ENCODE results near the gene TPRKB.
"Not testable (repeated sequence)": the region's sequence is repeated elsewhere in the genome, so short reads cannot be mapped to it uniquely, and the experiment has no call there.

TPRKB gene

DNA sequence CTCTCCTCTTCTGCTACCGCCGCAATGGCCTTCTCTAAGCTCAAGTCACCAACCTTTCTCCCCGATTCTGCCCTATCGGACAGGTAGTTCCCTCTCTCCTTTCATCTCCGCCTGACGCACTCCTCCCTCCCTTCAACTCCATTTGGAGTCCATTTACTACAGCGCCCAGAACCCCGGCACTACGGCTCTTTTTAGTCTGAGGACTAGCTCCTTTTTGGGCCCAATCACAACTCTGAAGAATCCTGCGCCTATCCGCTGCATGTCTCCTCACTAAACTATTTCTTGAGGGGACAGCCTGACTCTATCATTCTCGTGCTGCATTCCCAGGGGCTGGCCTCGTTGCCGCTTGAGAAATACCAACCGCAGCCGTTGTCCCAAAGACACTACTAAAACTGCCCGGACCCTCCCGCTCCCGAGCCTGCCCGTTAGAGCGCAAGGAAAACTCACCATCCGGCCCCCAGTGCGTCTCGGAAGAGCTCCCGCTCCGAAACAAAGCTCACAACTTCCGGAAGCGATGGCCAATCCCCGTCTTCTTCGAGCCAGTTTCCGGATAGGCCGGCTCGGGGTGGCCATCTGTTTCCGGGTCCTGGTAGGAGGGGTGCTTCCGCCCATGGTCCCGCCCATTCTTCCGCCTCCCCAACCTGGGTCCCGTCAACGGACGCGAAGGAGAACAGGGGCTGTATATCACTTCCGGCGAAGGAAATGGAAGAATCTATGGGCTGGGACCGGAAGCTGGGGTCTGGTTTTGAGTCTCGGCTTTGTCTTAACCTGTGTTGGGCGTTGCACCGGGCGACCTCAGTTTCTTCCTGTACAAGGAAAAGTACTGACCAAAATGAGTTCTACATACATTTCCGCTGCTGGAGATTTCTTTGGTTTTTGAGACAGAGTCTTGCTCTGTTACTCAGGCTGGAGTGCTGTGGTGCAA, at the start of gene TPRKB:
TPRKB (minus strand) TSS at position 491 of the 925 bp plus-strand sequence. CDS start 2,776 bp downstream, outside the sequence.
- DNase-seq = peak; percentile 91

DNA sequence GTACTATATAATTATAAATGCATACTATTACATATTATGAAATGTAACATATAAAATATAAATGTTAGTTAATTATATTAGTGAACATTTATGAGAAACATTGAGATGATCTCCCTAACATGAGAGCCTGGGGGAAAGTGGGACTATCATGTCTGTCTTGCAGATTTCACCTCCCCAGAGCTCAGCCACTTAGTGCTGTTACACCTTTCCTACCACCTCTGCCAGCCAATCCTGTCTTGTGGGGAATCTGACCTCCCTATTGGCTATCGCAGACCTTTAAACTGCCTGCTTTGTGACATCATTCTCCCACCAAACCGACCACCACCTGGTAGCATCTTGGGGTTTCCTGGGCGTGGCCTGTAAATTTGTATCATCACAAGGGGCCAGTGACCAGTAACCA, 46.7 kb upstream of the TPRKB start, which contains the start of gene C2orf78:
C2orf78 (plus strand) TSS at position 301 of the 400 bp plus-strand sequence. CDS start 127 bp downstream, outside the sequence.
- not testable (repeated sequence) for DNase-seq

DNA sequence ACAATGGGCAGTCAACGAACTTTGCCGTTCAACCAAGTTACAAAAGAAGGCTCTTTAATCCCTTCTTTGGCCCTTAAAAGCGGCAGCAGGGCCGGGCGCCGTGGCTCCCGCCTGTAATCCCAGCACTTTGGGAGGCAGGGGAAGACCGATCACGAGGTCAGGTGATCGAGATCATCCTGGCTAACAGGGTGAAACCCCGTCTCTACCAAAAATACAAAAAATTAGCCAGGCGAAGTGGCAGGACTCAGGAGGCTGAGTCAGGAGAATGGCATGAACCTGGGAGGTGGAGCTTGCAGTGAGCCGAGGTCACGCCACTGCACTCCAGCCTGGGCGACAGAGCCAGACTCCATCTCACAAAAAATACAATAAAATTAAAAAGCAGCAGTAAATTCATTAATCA, 46.3 kb upstream of the TPRKB start:
- not testable (repeated sequence) for DNase-seq

DNA sequence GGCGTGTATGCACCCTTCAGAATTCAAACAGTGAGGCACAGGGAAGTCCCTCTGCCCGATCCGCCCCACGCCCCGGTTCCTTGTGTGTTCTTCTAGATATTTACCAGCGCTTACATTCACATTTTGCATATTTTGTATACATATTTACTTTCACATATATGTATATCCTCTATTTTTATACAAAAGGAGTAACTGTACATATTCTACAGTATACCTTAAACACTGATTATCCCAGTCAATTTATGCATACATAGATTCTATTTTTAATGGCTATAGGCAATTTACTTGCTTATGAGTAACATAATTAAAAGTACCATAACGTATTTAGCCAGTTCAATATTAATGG, 43.1 kb upstream of the TPRKB start:
- no peak for DNase-seq

- peak; percentile 96 for DNase-seq
Measured at GRCh38 chr2:73779467-73780236, 42.5 kb upstream of the TPRKB start, which contains the start of gene DUSP11. TSS of gene DUSP11 (minus strand) at chr2:73780103. CDS start at chr2:73779974, 129 bp downstream.

DNA sequence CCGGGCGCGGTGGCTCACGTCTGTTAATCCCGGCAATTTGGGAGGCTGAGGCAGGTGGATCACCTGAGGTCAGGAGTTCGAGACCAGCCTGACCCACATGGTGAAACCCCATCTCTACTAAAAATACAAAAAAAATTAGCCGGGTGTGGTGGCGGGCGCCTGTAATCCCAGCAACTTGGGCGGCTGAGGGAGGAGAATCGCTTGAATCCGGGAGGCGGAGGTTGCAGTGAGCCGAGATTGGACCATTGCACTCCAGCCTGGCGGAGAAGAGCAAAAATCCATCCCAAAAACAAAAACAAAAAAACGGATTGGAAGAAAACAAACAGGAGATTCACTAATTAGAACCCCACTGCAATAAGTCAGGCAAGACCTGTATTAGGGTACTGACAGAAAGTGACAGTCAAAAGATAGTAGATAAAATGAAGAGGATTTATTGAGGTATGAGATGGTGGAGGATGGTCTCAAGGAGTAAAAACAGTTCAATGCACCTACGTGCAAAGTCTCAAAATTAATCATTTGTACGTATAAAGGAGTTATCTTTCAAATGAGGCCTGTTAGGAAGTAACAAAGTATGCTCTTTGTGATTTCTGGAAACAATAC, 41.8 kb upstream of the TPRKB start:
- DNase-seq = not testable (repeated sequence)

- DNase-seq = no peak
Measured at GRCh38 chr2:73776869-73777519, 39.8 kb upstream of the TPRKB start.

DNA sequence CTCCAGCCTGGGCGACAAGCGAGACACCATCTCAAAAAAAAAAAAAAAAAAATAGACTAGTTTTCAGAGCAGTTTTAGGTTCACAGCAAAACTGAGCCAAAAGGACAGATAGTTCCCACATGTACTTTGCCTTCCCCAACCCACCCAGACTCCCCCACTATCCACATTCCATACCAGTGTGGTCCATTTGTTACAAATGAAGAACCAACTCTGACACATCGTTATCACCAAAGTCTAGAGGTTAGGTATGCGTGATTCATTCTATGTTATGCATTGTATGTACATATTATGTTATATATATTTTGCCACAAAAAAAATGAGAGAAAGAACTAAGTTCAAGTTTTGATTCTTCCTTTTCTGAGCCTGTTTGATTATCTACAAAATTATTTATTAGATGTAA, 39.2 kb upstream of the TPRKB start:
- DNase-seq = no peak

- DNase-seq = no peak
Measured at GRCh38 chr2:73772819-73773218, 35.7 kb upstream of the TPRKB start.

- DNase-seq = no peak
Measured at GRCh38 chr2:73770725-73771124, 33.6 kb upstream of the TPRKB start.

DNA sequence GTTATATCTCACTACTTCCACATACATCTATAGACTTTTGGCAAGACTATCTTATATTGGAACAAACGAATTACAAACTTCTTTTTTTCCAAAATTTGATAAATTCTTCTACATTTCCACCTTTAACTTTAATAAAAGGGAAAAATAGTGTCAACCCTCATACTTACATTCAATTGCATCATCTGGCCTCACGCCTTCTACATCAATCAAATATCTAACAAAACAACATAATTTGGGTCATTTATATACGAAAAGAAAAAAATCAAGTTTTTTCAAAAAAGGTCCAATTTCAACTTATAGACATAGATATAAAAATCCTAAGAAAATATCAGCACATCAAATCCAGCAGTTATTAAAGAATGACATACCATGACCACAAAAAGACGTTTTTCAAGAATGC, 29.8 kb upstream of the TPRKB start:
- no peak for DNase-seq

GRCh38 chr2:73766349-73766748, 29.2 kb upstream of the TPRKB start:
- DNase-seq = no peak

DNA sequence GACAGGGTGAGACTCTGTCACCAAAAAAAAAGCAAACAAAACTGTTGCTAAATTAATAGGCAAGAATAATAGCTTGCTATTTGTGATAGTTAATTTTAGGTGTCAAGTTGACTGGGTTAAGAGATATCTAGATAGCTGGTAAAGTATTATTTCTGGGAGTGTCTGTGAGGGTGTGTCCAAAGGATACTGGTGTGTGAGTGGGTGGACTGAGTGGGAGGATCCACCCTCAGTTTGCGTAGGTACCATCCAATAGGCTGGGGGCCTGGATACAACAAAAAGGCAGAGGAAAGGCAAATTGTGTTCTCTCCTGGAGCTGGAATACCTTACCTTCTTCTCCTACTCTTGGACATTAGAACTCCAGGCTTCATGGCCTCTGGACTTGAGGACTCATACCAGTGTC, 27.8 kb upstream of the TPRKB start:
- DNase-seq = no peak

DNA sequence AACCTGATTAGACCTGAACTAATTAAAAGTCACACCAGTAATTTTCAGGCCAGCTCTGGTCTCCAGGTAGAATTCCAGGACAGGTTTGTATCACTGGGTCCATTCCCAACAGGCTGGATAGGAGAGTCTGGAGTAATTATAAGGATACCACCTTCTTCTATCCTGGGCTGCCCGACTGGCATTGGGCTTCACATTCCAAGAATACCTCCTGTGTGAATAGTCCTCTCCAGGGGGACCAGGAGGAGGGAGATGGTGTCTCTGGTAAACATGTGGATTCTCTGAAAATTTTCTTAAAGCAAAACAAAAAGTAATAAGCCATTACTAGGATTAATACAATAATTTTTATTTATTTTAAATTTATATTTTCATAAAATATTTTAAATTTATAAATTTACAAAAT, 25.4 kb upstream of the TPRKB start:
- DNase-seq = no peak

DNA sequence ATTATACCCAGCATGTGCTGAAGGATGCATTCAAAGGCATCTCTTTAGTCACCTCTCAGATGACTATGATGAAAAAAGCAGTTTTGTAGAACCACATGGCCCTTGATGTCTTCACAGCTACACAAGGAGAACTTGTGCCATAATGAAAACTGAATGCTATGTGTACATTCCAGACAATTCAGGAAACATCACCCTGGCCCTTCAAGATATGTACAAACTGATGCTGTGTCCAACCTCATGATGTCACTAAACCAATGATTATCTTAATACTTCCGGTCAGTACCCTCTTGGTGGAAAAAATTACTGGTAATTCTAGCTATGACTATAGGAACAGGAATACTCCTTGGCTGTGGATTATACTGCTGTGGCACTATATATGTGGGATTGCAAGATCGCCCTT, 22.8 kb upstream of the TPRKB start:
- DNase-seq = no peak

DNA sequence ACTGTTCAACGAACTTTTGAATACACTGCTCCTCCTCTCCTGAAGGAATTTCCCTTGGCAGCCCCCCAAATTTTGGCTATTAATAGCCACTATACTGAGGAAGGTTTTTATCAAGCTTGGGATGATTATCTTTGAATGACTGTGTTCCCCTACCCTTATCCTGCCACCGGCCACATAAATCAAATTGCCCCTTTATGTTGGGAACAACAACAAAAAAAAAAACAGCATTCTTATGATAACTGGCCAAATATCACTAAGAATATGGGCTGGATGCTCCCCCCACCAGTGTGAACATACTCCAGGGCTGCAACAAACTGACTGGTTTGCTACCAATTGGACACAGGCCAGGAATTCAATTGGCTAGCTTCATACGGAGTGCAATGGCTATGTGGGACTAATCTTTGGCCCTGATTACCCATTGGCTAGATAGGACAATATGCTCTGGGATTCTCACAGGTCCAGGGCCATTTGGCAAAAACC, 22.2 kb upstream of the TPRKB start:
- no peak for DNase-seq

DNA sequence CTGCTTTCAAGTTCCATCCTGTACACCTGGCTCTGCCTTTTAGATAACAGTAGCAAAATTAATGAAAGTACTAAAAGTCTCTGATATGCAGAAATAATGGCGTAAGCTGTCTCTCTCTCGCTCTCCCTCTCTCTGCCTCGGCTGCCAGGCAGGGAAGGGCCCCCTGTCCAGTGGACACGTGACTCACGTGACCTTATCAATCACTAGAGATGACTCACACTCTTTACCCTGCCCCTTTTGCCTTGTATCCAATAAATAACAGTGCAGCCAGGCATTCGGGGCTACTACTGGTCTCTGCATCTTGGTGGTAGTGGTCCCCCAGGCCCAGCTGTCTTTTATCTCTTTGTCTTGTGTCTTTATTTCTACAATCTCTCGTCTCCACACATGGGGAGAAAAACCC, 17.2 kb upstream of the TPRKB start:
- not testable (repeated sequence) for DNase-seq

GRCh38 chr2:73749314-73749713, 12.2 kb upstream of the TPRKB start:
- no peak for DNase-seq

- DNase-seq = no peak
Measured at GRCh38 chr2:73746877-73747208, 9.7 kb upstream of the TPRKB start.

DNA sequence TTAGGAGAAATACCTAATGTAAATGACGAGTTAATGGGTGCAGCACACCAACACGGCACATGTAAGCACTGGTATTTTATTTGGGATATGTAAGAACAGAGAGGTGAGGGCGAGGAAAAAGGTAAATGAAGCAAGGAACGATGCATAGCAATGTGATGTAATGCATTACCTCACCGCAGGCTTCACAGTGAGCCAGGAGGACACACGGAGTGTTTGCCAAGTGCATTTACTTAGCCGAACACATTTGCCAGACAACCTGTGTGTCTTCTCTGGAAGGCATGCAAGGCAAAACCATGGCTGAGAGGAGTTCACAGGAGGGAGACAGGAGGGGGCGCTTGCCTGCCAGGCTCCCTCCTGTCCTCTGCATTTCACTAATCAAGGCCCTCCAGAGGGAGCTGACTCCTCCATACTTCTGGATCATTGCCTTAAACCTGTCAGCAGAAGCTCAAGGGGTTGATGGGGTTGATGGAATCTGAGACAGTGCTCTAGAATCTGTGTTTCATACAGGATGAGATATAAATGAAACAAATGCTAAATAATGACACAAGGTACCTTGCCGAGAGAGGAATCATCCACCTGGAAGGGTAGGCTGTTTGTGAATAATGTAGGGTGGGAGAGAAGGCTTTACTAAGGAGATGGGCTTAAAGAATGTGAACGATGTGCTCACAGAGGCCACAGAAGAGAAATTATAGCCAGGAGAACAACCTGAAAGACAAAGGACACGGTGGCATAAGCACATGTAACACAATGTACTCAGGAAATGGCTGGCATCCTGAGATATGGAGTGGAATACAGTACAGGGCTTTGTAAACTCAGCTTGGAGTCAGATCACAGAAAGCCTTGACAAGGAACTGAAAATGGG, 9.1 kb upstream of the TPRKB start:
- DNase-seq = no peak

- no peak for DNase-seq
Measured at GRCh38 chr2:73740767-73741166, 3.6 kb upstream of the TPRKB start.

- no peak for DNase-seq
Measured at GRCh38 chr2:73739101-73739500, 2.0 kb upstream of the TPRKB start.

All from stimulated activated CD4-positive, alpha-beta T cell treated with anti-CD3 and anti-CD28 coated beads, Interleukin-12 subunit alpha, Interleukin-12 subunit beta, amount 100 ng/mL, for 4 hours (primary cell).